Nucleus accumbens (tissue), 56 donors: Measurements from ENCODE around the gene PROB1.
A peak's percentile ranks its signal among the peaks of the same experiment; 100 is the strongest.

Source experiments
- DNase-seq, 56 donors: peaks; one replicate each; lab custom pipeline; 2025; lab: John Stamatoyannopoulos, UW

The PROB1 gene

DNA sequence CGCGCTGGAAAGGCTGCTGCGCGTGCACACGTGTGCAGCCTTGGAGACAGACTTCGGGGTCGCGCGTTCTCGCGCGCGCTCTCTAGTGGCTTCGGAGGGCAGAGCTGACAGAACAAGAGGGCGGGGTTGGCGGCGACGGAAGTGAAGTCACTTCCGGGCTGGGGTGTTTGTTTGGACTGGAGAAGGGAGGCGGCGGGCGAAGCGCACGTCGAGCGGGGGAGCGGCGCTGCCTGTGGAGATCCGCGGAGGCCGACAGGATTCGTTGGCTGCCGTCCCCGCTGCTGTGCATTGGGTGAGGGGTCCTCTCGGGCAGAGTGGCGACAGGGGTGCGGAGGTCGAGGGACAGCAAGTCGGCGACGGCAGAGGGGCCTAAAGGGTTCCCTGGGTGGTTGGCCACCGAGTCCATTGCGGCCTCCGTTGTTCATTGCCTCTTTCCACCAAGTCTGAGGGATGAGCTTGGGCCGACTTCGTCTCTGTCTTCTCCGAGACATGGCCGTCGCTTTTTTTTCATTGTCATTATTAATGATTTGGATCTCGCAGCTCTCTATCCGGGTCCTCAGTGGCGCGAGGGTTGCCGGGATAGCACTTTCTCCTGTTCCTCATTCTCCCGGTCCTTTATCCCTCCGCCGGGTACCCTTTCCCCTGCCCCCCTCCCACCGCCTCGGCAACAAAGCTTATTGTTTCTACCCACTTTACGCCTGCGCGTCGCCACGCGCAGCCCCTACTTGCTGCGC lies 53.0 kb downstream of the PROB1 start, which contains the start of gene PAIP2:
PAIP2 (plus strand) TSS at position 166 of the 734 bp plus-strand sequence. CDS start 21,931 bp downstream, outside the sequence.
- DNase-seq = peak; percentile 60 to 99 (median 94)

DNA sequence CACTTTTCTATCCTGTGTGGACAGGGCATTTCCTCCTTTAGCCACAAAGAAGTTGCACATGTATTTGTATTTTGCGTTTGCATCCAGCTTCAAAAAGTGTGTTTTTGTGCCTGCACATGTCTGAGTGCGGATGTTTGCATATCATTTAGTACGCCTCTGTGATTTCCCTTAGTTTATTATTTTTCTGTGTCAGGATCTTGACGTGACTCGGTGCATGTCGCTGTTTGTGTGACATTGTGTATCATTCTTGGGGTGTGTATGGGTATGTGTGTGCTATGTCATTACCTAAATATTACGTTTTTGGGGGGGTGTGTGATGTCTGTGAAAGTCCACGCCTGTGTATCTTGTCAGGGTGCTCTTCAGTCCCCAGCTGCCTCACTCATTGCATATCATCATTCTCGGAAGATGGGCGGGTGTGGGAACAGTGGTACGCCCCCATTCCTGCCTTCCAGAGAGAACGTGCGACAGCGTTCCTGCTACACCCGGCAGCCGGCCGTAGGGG lies 53.7 kb downstream of the PROB1 start:
- peak in 1 of 56 donors; percentile 34 for DNase-seq
